Panc1 (cell line): ENCODE measurements around the gene ASB4.

ENCODE experiments used
- CTCF ChIP-seq: fragments of 450-650 bp; IDR thresholded peaks from 2 replicates; pipeline ENCODE4 v1.5.1; 2017; ENCODE audit warnings: mild to moderate bottlenecking
- POLR2AphosphoS5 ChIP-seq: IDR thresholded peaks from 2 replicates; pipeline ENCODE4 v1.6.1; 2012; ENCODE audit warnings: mild to moderate bottlenecking, low read depth, low read length, moderate library complexity

GRCh38 chr7:95579318-95579717 lies 93.6 kb downstream of the ASB4 start:
- no peak for TF ChIP-seq CTCF
- TF ChIP-seq POLR2AphosphoS5 = no peak
